H1 (cell line): ENCODE data around the gene CNTN5. TPM values are rescaled to one million over a fixed set of nuclear protein-coding genes. Genes with fewer than 3 reads are reported as not detected.

ENCODE experiments used
- CTCF ChIA-PET: fragments of 300-600 bp; sonication (Branson Sonifier 250); formaldehyde crosslinking; loops from one replicate; lab custom pipeline; 2021; ENCODE audit not compliant: partially characterized antibody; lab: Charles Lee
- POLR2A ChIA-PET: fragments of 300-600 bp; sonication (Branson Sonifier 250); formaldehyde crosslinking; loops from one replicate; lab custom pipeline; 2021; ENCODE audit warnings: inconsistent platforms; ENCODE audit not compliant: partially characterized antibody; lab: Charles Lee
- DNase-seq, 2 experiments: peaks; one replicate each; pipeline versions ENCODE4 v3.0.0 to v3.0.0-alpha.2; 2010 to 2022; ENCODE audit warnings: low spot score in 2 of 2, low read depth in 1 of 2, mixed read lengths in 1 of 2
- FAIRE-seq: peaks from 2 replicates; lab custom pipeline; 2011; peaks lifted over from hg19 to GRCh38; lab: Jason Lieb, UNC
- H2AFZ ChIP-seq: 2 replicates; pipeline ENCODE4 v1.8.1; 2012; ENCODE audit warnings: low read length, inconsistent platforms
- H2AK5ac ChIP-seq: 2 replicates; pipeline ENCODE4 v1.6.1; 2013; ENCODE audit warnings: low read depth, low read length
- H2BK120ac ChIP-seq: replicated peaks from 2 replicates; pipeline ENCODE3; 2013; ENCODE audit warnings: low read depth, low read length, inconsistent platforms
- H2BK12ac ChIP-seq: 2 replicates; pipeline ENCODE4 v1.6.1; 2013; ENCODE audit warnings: low read depth, low read length
- H2BK15ac ChIP-seq: 2 replicates; pipeline ENCODE4 v1.6.1; 2013; ENCODE audit warnings: low read length
- H2BK20ac ChIP-seq: 2 replicates; pipeline ENCODE4 v1.6.1; 2013; ENCODE audit warnings: low read length
- H2BK5ac ChIP-seq: 2 replicates; pipeline ENCODE4 v1.6.1; 2013; ENCODE audit warnings: low read depth, low read length
- H3K14ac ChIP-seq: 2 replicates; pipeline ENCODE4 v1.6.1; 2013; ENCODE audit warnings: inconsistent platforms; ENCODE audit not compliant: insufficient read length
- H3K18ac ChIP-seq: 2 replicates; pipeline ENCODE4 v1.6.1; 2013; ENCODE audit warnings: low read length; ENCODE audit errors: extremely low read depth
- H3K23ac ChIP-seq: 2 replicates; pipeline ENCODE4 v1.6.1; 2013; ENCODE audit warnings: inconsistent platforms; ENCODE audit not compliant: insufficient read length
- H3K23me2 ChIP-seq: 2 replicates; pipeline ENCODE4 v1.6.1; 2013; ENCODE audit warnings: low read depth, low read length
- H3K27ac ChIP-seq: 2 replicates; pipeline ENCODE4 v1.6.1; 2011; ENCODE audit warnings: low read depth, low read length, inconsistent platforms
- H3K27me3 ChIP-seq, 4 experiments: replicated peaks in 1 of 4; 1 replicate in 1 of 4; 2 replicates in 3 of 4; pipeline versions ENCODE4 v1.6.1 to v1.8.1; 2011 to 2013; ENCODE audit warnings: low read length in 3 of 4, mild to moderate bottlenecking in 3 of 4, inconsistent platforms in 2 of 4, mixed read lengths in 2 of 4, moderate library complexity in 1 of 4; ENCODE audit not compliant: control insufficient read depth in 3 of 4, insufficient read depth in 3 of 4; ENCODE audit errors: extremely low read depth in 1 of 4
- H3K36me3 ChIP-seq, 4 experiments: 2 replicates each; pipeline versions ENCODE4 v1.6.1 to v1.8.1; 2011 to 2013; ENCODE audit warnings: mild to moderate bottlenecking in 4 of 4, low read length in 3 of 4, moderate library complexity in 2 of 4, control low read depth in 1 of 4, inconsistent platforms in 1 of 4; ENCODE audit not compliant: insufficient read depth in 4 of 4, control insufficient read depth in 2 of 4
- H3K4ac ChIP-seq: replicated peaks from 2 replicates; pipeline ENCODE3; 2013; ENCODE audit warnings: low read length, low read depth, mixed read lengths, inconsistent platforms; ENCODE audit not compliant: insufficient read length
- H3K4me1 ChIP-seq, 4 experiments: replicated peaks in 1 of 4; 1 replicate in 1 of 4; 2 replicates in 3 of 4; pipeline versions ENCODE4 v1.6.1 to v1.8.1; 2011 to 2013; ENCODE audit warnings: low read length in 3 of 4, inconsistent platforms in 2 of 4, mixed read lengths in 1 of 4; ENCODE audit not compliant: insufficient read depth in 4 of 4, control insufficient read depth in 3 of 4
- H3K4me2 ChIP-seq, 2 experiments: 2 replicates each; pipeline versions ENCODE4 v1.6.1 to v1.8.1; 2011 to 2013; ENCODE audit warnings: low read depth in 2 of 2, low read length in 2 of 2, control low read depth in 1 of 2, inconsistent platforms in 1 of 2, mild to moderate bottlenecking in 1 of 2; ENCODE audit not compliant: insufficient read depth in 1 of 2
- H3K4me3 ChIP-seq, 4 experiments: fragments of 200-600, 300-600 bp in 1 of 4; sonication (generic), shearing (Covaris generic), sonication (Bioruptor Twin) in 1 of 4; 2 replicates each; pipeline versions ENCODE4 v1.5.1 to v1.8.1; 2011 to 2016; ENCODE audit warnings: low read length in 4 of 4, low read depth in 3 of 4, control low read depth in 2 of 4, inconsistent platforms in 2 of 4, mild to moderate bottlenecking in 2 of 4, mixed read lengths in 1 of 4, moderate library complexity in 1 of 4; ENCODE audit not compliant: insufficient read depth in 2 of 4; ENCODE audit errors: extremely low read depth in 1 of 4
- H3K56ac ChIP-seq: replicated peaks from 2 replicates; pipeline ENCODE3; 2013; ENCODE audit warnings: low read depth, mild to moderate bottlenecking, mixed read lengths, low read length, inconsistent platforms; ENCODE audit not compliant: insufficient read length
- H3K79me1 ChIP-seq: 2 replicates; pipeline ENCODE4 v1.6.1; 2013; ENCODE audit warnings: low read depth, low read length, control low read depth
- H3K79me2 ChIP-seq, 2 experiments: 2 replicates each; pipeline versions ENCODE4 v1.6.1 to v1.8.1; 2012 to 2013; ENCODE audit warnings: low read length in 2 of 2, mild to moderate bottlenecking in 2 of 2, inconsistent platforms in 1 of 2; ENCODE audit not compliant: insufficient read depth in 2 of 2, control insufficient read depth in 1 of 2
- H3K9ac ChIP-seq, 4 experiments: replicated peaks in 1 of 4; 1 replicate in 1 of 4; 2 replicates in 3 of 4; pipeline versions ENCODE4 v1.6.1 to v1.8.1; 2011 to 2013; ENCODE audit warnings: low read depth in 3 of 4, low read length in 3 of 4, control low read depth in 2 of 4, mild to moderate bottlenecking in 2 of 4, moderate library complexity in 2 of 4, inconsistent platforms in 1 of 4; ENCODE audit errors: extremely low read depth in 1 of 4
- H3K9me3 ChIP-seq, 2 experiments: 2 replicates each; pipeline versions ENCODE4 v1.6.1 to v1.8.1; 2012 to 2013; ENCODE audit warnings: mild to moderate bottlenecking in 2 of 2, moderate library complexity in 2 of 2, control low read depth in 1 of 2, inconsistent platforms in 1 of 2, low read depth in 1 of 2, low read length in 1 of 2, mixed read lengths in 1 of 2; ENCODE audit not compliant: insufficient read depth in 2 of 2
- H4K20me1 ChIP-seq, 2 experiments: replicated peaks in 1 of 2; 2 replicates each; pipeline versions ENCODE3 to v1.8.1; 2011 to 2013; ENCODE audit warnings: inconsistent platforms in 2 of 2, low read length in 2 of 2, mild to moderate bottlenecking in 1 of 2; ENCODE audit not compliant: insufficient read depth in 2 of 2, control insufficient read depth in 1 of 2
- H4K5ac ChIP-seq: 2 replicates; pipeline ENCODE4 v1.6.1; 2013; ENCODE audit warnings: low read length, low read depth, mixed read lengths, inconsistent platforms; ENCODE audit not compliant: insufficient read length
- H4K8ac ChIP-seq: 2 replicates; pipeline ENCODE4 v1.8.0; 2013; ENCODE audit warnings: mild to moderate bottlenecking, moderate library complexity, low read length, inconsistent platforms; ENCODE audit not compliant: insufficient read depth; ENCODE audit errors: extremely low read depth
- H4K91ac ChIP-seq: replicated peaks from 2 replicates; pipeline ENCODE3; 2013; ENCODE audit warnings: low read length, mixed read lengths, inconsistent platforms; ENCODE audit not compliant: insufficient read length
- BACH1 ChIP-seq: IDR thresholded peaks from 2 replicates; pipeline ENCODE4 v1.6.1; 2012; ENCODE audit warnings: low read length, improper control_type of control experiment
- BRCA1 ChIP-seq: IDR thresholded peaks from 2 replicates; pipeline ENCODE4 v1.6.1; 2012; ENCODE audit warnings: low read depth, low read length, improper control_type of control experiment
- EGR1 ChIP-seq: IDR thresholded peaks from 2 replicates; pipeline ENCODE4 v1.6.1; 2011; ENCODE audit warnings: low read depth, low read length, borderline replicate concordance
- JUN ChIP-seq: IDR thresholded peaks from 2 replicates; pipeline ENCODE4 v1.6.1; 2011; ENCODE audit warnings: low read depth, mild to moderate bottlenecking, improper control_type of control experiment, low read length
- NANOG ChIP-seq: IDR thresholded peaks from 2 replicates; pipeline ENCODE4 v1.6.1; 2011; ENCODE audit warnings: low read length, low read depth, mild to moderate bottlenecking, inconsistent platforms; ENCODE audit not compliant: insufficient read depth, poor library complexity, severe bottlenecking
- NRF1 ChIP-seq: IDR thresholded peaks from 2 replicates; pipeline ENCODE4 v1.6.1; 2011; ENCODE audit warnings: mild to moderate bottlenecking, low read depth, low read length, improper control_type of control experiment
- POLR2A ChIP-seq, 2 experiments: IDR thresholded peaks; 1 replicate in 1 of 2; 2 replicates in 1 of 2; pipeline ENCODE4 v1.6.1; 2011; ENCODE audit warnings: low read depth in 2 of 2, low read length in 2 of 2, mild to moderate bottlenecking in 2 of 2; ENCODE audit errors: control extremely low read depth in 1 of 2
- RFX5 ChIP-seq: IDR thresholded peaks from 2 replicates; pipeline ENCODE4 v1.6.1; 2011; ENCODE audit warnings: low read depth, low read length, improper control_type of control experiment, borderline replicate concordance
- SIN3A ChIP-seq, 2 experiments: IDR thresholded peaks in 1 of 2; conservative IDR thresholded peaks in 1 of 2; 2 replicates each; pipeline ENCODE4 v1.6.1; 2011 to 2012; ENCODE audit warnings: low read length in 2 of 2, improper control_type of control experiment in 1 of 2, low read depth in 1 of 2, mild to moderate bottlenecking in 1 of 2
- SIX5 ChIP-seq: IDR thresholded peaks from 2 replicates; pipeline ENCODE4 v1.6.1; 2011; ENCODE audit warnings: mild to moderate bottlenecking, low read depth, low read length
- SRF ChIP-seq: IDR thresholded peaks from 2 replicates; pipeline ENCODE4 v1.6.1; 2011; ENCODE audit warnings: mild to moderate bottlenecking, low read depth, low read length, moderate library complexity
- TAF1 ChIP-seq: IDR thresholded peaks from 2 replicates; pipeline ENCODE4 v1.6.1; 2011; ENCODE audit warnings: mild to moderate bottlenecking, low read depth, low read length
- USF2 ChIP-seq: IDR thresholded peaks from 2 replicates; pipeline ENCODE4 v1.6.1; 2011; ENCODE audit warnings: low read length, improper control_type of control experiment
- WGBS, 2 experiments: shearing (Covaris generic) in 1 of 2; methylation state at CpG; one replicate each; pipeline versions ENCODE4 v1.1.6 to v1.1.7; 2013 to 2015; ENCODE audit warnings: low lambda C conversion rate in 2 of 2, mixed read lengths in 2 of 2, inconsistent platforms in 1 of 2, low coverage in 1 of 2, missing lambda C conversion rate in 1 of 2; ENCODE audit not compliant: insufficient replicate concordance in 2 of 2, insufficient coverage in 1 of 2, insufficient read length in 1 of 2; ENCODE audit errors: extremely low coverage in 1 of 2, missing lambda C conversion rate in 1 of 2; 5-methylcytosine and 5-hydroxymethylcytosine counted together
- polyA plus RNA-seq, 7 experiments: library from polyadenylated mRNA; depleted of rRNA in 3 of 7; stranded (reverse) in 5 of 7; unstranded in 2 of 7; fragments of >200 nt in 5 of 7; fragments of 200-250 nt in 2 of 7; gene quantifications; 1 replicate in 5 of 7; 2 replicates in 1 of 7; 4 replicates in 1 of 7; pipeline versions ENCODE4 v1.2.1 to v1.2.3, GENCODE V29; 2011 to 2013; ENCODE audit warnings: missing spikeins in 2 of 7, mixed read lengths in 2 of 7
- total RNA-seq: library from RNA; stranded (reverse); fragmentation: NEBNext Ultra II Directional; extraction: Animal tissue kit (Norgen Biotek cat#: 25700); gene quantifications from 2 replicates; pipeline ENCODE4 v1.2.1, GENCODE V29; 2021

Gene CNTN5
- total and polyA plus RNA-seq, 2 of the 8 experiments (the other 6 are each of a cell fraction or from before 2014, with no cell fraction given): not detected

GRCh38 chr11:99343117-99343516 is 322.4 kb downstream of the CNTN5 start:
- Histone ChIP-seq H3K23me2 (no peaks in the 10 kb centered on the region), H3K56ac (no peak overlapping the region), H4K20me1 (no peaks in the 10 kb centered on the region), H3K36me3 (no peaks in the 10 kb centered on the region), H2AFZ (no peak overlapping the region), H3K14ac (no peak overlapping the region), H2BK5ac (no peak overlapping the region), H3K79me1 (no peaks in the 10 kb centered on the region), H3K4me1 (no peaks in the 10 kb centered on the region), H2AK5ac (no peak overlapping the region), H3K9ac (no peak overlapping the region), H2BK12ac (no peak overlapping the region), H3K23ac (no peak overlapping the region), H2BK120ac (no peak overlapping the region), H3K4me2 (no peak overlapping the region), H4K91ac (no peak overlapping the region), H3K27me3 (no peaks in the 10 kb centered on the region), H3K4ac (no peak overlapping the region), H4K8ac (no peak overlapping the region), H3K18ac (no peak overlapping the region), H4K5ac (no peak overlapping the region), H2BK15ac (no peak overlapping the region), H3K79me2 (no peaks in the 10 kb centered on the region), H2BK20ac (no peak overlapping the region), H3K27ac (no peak overlapping the region), H3K4me3 (no peak overlapping the region), H3K9me3 (no peaks in the 10 kb centered on the region)
- FAIRE-seq (no peak), DNase-seq (no peak)
- ChIA-PET CTCF (interaction anchor here (0.6 to 1.2 kb wide), 3 partner anchors 47 to 62 kb away, joined by 3 read pairs; no protein-coding TSS in a partner anchor), POLR2A (no interaction called here)
- 80% methylated on average over 2 of the region's 2 CpGs; no CpG with 5 or more reads in 1 of the 2 experiments for WGBS, 2 experiments
- TF ChIP-seq BRCA1 (no peak), BACH1 (no peak), NRF1 (no peak), POLR2A (IDR thresholded peaks at IDR 0.05; ENCODE audit: control extremely low read depth in 1 of 2, low read depth in 2 of 2, low read length in 2 of 2) (no peak), SRF (no peak), EGR1 (no peak), SIN3A (conservative IDR thresholded peaks at IDR 0.05 in 1 of 2, IDR thresholded peaks at IDR 0.05 in 1 of 2; ENCODE audit: low read depth in 1 of 2, low read length in 2 of 2) (no peak), RFX5 (no peak), SIX5 (no peak), JUN (no peak), NANOG (no peak), TAF1 (no peak), USF2 (no peak)
